ENCODE results near the gene TET2.

TET2 gene

GRCh38 chr4:105140684-105141490 lies 5.8 kb upstream of the TET2 start:
- DNase-seq (ENCODE audit: low read depth, low spot score): no peak

- no peak for DNase-seq (ENCODE audit: low read depth, low spot score)
These were observed 1.3 kb upstream of the TET2 start for GRCh38 chr4:105145156-105145902.

DNA sequence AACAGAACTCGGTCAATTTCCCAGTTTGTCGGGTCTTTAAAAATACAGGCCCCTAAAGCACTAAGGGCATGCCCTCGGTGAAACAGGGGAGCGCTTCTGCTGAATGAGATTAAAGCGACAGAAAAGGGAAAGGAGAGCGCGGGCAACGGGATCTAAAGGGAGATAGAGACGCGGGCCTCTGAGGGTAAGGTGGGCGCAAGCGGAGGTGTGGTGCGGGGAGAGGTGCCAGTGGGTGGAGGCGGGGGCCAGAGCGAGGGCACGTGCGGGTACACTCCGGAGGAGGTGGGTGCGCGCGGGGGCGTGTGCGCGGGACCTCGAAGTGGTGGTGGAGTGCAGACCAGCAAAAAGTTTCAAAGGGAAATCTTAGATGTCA lies 787 bp upstream of the TET2 start:
- DNase-seq (ENCODE audit: low read depth, low spot score): no peak

DNA sequence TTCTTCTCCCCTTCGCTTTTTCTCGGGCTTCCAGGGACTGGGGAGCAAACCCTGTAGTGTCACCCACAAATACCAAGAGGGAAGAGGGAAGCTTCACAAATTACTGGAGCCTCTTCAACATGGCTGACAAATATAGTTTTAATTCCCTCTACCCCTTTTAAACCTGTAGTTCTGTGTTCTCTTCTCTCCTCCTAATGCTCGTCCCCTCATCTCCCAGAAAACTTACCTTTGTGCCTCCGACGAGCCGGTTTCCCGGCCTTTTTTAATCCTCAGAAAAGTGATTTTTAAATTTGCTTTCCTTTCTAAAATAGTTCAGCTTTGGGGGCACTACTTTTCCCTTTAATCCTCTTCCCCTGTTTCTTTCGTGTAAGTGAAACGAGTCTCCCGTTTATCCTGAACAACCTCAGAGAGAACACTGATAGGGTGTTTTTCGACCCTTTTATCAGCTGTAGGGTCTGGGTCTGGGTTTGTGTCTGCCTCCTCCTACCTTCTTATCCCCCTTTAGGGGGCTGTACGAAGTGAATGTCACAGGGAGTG lies 408 bp downstream of the TET2 start:
- DNase-seq (ENCODE audit: low read depth, low spot score): no peak

DNA sequence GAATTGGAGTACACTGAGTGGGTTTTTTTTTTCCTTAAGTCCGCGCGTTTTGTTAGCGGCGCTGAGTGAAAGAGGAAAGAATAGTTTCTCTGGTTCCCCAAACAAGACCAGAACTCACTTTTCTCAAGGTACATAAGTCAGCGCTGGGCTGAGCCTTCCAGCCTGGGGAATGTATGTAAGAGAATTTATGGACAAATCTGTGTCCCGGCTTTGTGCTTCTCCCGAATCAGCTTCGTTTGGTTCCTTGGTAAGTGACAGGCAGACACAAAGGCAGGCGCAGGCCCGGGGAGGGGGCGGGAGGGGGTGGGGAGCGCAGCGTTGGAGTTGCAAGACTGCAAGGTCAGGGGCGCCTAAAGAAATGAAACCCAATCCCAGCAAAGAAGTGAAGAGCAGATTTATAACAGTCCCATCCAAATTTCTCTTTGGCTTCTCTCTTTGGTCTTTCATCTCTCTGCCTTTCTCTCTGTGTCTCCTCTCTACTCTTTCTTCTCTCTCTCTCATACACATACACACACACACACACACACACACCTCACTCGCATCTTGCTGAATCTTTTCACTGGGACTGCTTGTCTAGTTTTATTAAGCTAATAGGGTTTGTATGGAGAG lies 981 bp downstream of the TET2 start:
- no peak for DNase-seq (ENCODE audit: low read depth, low spot score)

DNA sequence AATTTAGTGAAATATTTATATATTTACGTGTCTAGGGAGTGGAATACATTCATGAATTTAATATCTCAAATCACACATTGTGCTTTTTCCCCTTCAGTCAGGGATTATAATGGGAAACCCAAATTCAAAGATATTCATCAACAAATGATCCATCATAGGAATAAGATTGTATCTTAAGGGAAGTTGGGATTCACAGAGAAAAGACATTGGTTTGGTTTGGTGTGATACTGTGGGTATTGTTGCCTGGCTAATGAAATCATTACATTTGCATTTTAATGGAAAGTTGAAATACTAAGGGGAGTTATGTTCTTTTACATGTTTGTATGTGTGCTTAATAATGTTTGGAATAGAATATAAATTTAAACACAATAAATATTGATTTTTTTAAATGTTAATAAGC lies 1.7 kb downstream of the TET2 start:
- DNase-seq (ENCODE audit: low read depth, low spot score): no peak

GRCh38 chr4:105148776-105149175 lies 2.1 kb downstream of the TET2 start:
- DNase-seq (ENCODE audit: low read depth, low spot score): no peak

GRCh38 chr4:105149771-105150170 lies 3.1 kb downstream of the TET2 start:
- DNase-seq (ENCODE audit: low read depth, low spot score): no peak

- no peak for DNase-seq (ENCODE audit: low read depth, low spot score)
These were observed 3.8 kb downstream of the TET2 start for GRCh38 chr4:105150503-105150902.

DNA sequence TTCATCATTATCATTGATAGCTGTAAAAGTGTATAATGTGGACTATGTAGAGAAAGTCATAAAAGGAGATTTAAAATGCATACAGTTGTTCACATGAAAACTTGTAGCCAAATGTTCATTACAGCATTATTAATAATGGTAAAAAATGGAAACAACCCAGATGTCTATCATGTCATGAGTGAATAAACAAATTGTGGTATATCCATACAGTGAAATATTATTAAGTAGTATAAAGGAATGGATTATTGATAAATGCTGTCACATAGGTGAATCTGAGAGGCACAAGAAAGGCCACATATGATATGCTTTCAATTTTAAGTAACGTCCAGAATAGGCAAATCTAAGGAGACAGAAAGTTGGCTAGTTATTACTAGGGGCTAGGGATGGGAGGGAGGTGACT lies 7.1 kb downstream of the TET2 start:
- no peak for DNase-seq (ENCODE audit: low read depth, low spot score)

GRCh38 chr4:105154576-105154975 lies 7.9 kb downstream of the TET2 start:
- no peak for DNase-seq (ENCODE audit: low read depth, low spot score)

GRCh38 chr4:105155426-105155825 lies 8.8 kb downstream of the TET2 start:
- no peak for DNase-seq (ENCODE audit: low read depth, low spot score)

- no peak for DNase-seq (ENCODE audit: low read depth, low spot score)
These were observed 12.2 kb downstream of the TET2 start for GRCh38 chr4:105158837-105159236.

- DNase-seq (ENCODE audit: low read depth, low spot score): no peak
These were observed 15.6 kb downstream of the TET2 start for GRCh38 chr4:105162123-105162796.

DNA sequence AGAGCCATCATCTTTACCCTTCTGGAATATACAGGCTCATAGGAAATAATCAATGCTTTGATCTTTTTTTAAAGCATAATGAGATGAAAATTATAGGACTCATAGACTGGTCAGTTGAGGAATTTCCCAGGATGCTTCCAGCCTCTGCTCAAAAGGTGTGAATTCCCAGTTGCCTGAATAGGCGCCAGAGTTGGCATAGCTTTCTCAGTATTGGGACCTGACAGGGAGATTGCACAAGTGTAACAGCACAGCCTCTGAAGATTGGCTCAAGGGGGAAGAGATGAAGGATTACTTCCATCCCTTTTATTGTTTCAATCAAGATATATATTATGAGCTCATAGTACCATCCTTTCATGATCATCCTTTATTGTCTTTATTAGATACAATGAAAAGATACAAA lies 17.9 kb downstream of the TET2 start:
- no peak for DNase-seq (ENCODE audit: low read depth, low spot score)

DNA sequence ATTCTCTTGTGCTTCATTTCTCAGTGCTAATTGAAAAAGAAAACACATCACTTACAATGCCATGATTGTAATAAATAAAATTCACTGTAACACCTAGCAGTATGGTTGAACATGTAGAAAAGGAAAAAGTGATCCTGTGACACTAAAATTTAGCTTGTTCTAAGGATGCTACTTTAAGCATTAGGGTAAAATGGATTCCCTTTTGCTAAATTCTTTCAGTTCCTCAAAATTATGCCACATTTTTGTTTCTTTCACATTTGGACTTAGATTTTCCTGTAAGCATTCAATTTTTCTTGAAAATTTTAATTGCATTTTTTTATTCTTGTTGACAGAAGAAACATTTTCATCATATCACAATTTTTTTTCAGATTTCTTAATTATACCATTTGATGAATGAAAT lies 19.4 kb downstream of the TET2 start:
- DNase-seq (ENCODE audit: low read depth, low spot score): no peak

DNA sequence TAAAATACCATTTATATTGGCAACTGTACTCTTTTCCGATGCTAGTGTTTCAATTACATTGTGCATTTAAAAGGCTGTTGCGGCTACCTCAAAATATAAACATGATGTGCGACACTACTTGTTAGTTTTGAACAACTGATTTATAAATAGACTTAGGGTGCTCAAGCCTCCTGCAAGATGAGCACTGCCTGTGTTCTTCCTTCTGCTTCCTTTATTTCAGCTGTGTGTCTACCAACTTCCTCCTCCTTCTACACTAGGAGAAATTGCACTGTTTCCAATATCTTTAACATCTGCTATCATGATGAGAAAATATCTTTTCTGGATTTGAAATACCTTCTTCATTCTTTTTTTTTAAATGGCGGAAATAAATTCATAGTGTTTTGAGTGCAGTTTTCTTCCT lies 24.0 kb downstream of the TET2 start:
- DNase-seq (ENCODE audit: low read depth, low spot score): no peak

GRCh38 chr4:105171912-105172311 lies 25.2 kb downstream of the TET2 start:
- DNase-seq (ENCODE audit: low read depth, low spot score): no peak

GRCh38 chr4:105174098-105174497 lies 27.4 kb downstream of the TET2 start:
- DNase-seq (ENCODE audit: low read depth, low spot score): no peak

DNA sequence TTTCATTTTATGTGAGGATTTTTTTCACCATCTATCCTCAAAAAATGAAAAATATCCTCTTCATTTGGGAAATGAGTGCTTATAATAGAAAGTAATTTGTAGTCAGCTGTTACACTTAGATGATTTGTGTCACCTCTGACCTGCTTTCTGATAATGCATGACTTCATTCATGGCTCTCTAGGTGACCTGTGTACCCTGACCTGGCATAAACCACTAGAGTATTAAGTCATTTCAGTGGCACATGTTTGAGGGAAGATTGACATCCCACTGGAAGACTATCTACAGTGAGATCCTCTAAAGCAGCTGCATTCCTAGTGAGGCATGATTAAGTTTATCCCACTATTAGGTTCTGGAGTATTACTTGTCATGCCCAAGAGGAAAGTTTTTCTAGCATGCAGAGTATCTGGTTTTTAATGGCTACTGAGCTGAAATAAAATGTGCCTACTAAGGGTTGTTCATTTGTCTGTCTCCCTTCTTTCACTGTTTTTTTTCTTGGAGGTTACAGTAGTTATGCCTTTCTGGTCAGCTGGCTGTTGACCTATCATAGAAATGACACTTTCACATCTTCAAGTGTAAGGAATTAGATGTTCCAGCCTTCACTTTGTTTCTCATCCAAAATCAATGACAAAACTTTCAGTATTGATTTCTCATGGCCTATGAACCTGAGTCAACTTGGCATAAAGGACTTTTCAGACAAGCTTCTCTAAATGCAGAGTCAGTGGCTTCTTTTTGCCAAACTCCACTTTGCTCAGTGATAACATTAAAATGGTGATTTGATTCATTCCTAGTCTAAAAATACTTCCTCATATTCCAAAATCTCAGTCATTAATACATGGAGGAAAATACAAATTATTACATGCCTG lies 33.1 kb downstream of the TET2 start:
- DNase-seq (ENCODE audit: low read depth, low spot score): no peak

DNA sequence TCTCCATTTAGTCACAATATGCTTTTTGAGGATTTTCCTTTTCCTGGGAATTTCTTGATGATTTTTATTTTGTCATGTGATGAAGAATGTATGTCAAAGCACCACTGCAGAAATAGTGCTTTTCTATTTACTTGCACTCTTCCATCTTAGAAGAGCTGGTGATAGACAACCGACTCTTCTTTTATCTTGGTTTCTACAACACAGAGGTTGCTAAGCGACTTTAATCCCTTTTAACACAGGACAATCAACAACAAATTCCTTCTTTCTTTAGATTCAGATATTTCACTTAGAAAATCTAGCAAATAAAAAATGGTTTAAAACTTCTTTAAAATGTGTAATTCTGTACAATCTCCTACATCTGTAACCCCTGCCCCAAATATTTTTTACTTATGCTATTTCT lies 34.6 kb downstream of the TET2 start:
- DNase-seq (ENCODE audit: low read depth, low spot score): no peak

All from activated naive CD8-positive, alpha-beta T cell treated with anti-CD3 and anti-CD28 coated beads, Interleukin-2, amount 50 U/mL, for 16 hours (primary cell).